Stimulated activated CD4-positive, alpha-beta T cell treated with anti-CD3 and anti-CD28 coated beads, Interleukin-2, amount 100 ng/mL, for 24 hours (primary cell): Measurements from ENCODE around the gene CSNK1G1.
"Not testable (repeated sequence)": the region's sequence is repeated elsewhere in the genome, so short reads cannot be mapped to it uniquely, and the experiment has no call there.

Experiments used
- DNase-seq, 2 donors: peaks; one replicate each; pipeline ENCODE4 v3.0.0-alpha.2; 2020

Gene CSNK1G1

GRCh38 chr15:64348455-64348854 is 7.5 kb downstream of the CSNK1G1 start:
- DNase-seq, result no peak

GRCh38 chr15:64346242-64346641 is 9.7 kb downstream of the CSNK1G1 start:
- DNase-seq, result not testable (repeated sequence)

GRCh38 chr15:64344651-64345294 is 11.2 kb downstream of the CSNK1G1 start:
- no peak for DNase-seq

- no peak for DNase-seq
Observed at GRCh38 chr15:64343841-64344240, 12.1 kb downstream of the CSNK1G1 start.

GRCh38 chr15:64343222-64343621 is 12.8 kb downstream of the CSNK1G1 start:
- DNase-seq, result no peak

- no peak for DNase-seq
Observed at GRCh38 chr15:64341961-64342360, 14.0 kb downstream of the CSNK1G1 start.

- no peak for DNase-seq
Observed at GRCh38 chr15:64340355-64340754, 15.6 kb downstream of the CSNK1G1 start.

- no peak for DNase-seq
Observed at GRCh38 chr15:64337761-64338160, 18.2 kb downstream of the CSNK1G1 start.

- DNase-seq, result peak; percentile 27 to 36
Observed at GRCh38 chr15:64333986-64334929, 21.7 kb downstream of the CSNK1G1 start.

- no peak for DNase-seq
Observed at GRCh38 chr15:64333516-64333915, 22.5 kb downstream of the CSNK1G1 start.

GRCh38 chr15:64331668-64332067 is 24.3 kb downstream of the CSNK1G1 start:
- DNase-seq, result not testable (repeated sequence)

- DNase-seq, result not testable (repeated sequence)
Observed at GRCh38 chr15:64326975-64327374, 29.0 kb downstream of the CSNK1G1 start.

- not testable (repeated sequence) for DNase-seq
Observed at GRCh38 chr15:64326458-64326857, 29.5 kb downstream of the CSNK1G1 start.

GRCh38 chr15:64324165-64324877 is 31.7 kb downstream of the CSNK1G1 start:
- no peak for DNase-seq

- DNase-seq, result no peak
Observed at GRCh38 chr15:64315216-64315615, 40.8 kb downstream of the CSNK1G1 start.

- no peak for DNase-seq
Observed at GRCh38 chr15:64314456-64314855, 41.5 kb downstream of the CSNK1G1 start.

- no peak for DNase-seq
Observed at GRCh38 chr15:64311566-64311965, 44.4 kb downstream of the CSNK1G1 start.

GRCh38 chr15:64310036-64310435 is 45.9 kb downstream of the CSNK1G1 start:
- DNase-seq, result no peak

- no peak for DNase-seq
Observed at GRCh38 chr15:64305261-64305660, 50.7 kb downstream of the CSNK1G1 start.

GRCh38 chr15:64289550-64289949 is 66.4 kb downstream of the CSNK1G1 start:
- DNase-seq, result no peak

- no peak for DNase-seq
Observed at GRCh38 chr15:64288999-64289398, 67.0 kb downstream of the CSNK1G1 start.

- DNase-seq, result no peak
Observed at GRCh38 chr15:64288577-64288976, 67.4 kb downstream of the CSNK1G1 start.

- DNase-seq, result no peak
Observed at GRCh38 chr15:64287953-64288352, 68.0 kb downstream of the CSNK1G1 start.
